ENCODE results near the gene NAP1L4.

The NAP1L4 gene

GRCh38 chr11:2945757-2946287 lies 46.3 kb downstream of the NAP1L4 start:
- Histone ChIP-seq H4K20me1 (ENCODE audit: insufficient read depth, low read length) (no peaks in the 10 kb centered on the region), H3K36me3 (ENCODE audit: insufficient read depth, low read length) (peaks cover 74% of the 10 kb centered on the region), H3K27ac (ENCODE audit: low read depth, low read length, poor library complexity, severe bottlenecking) (no peak overlapping the region), H3K9ac (ENCODE audit: low read length) (no peak overlapping the region), H3K4me1 (ENCODE audit: insufficient read depth, low read length, severe bottlenecking) (peaks cover 9% of the 10 kb centered on the region), H3K79me2 (ENCODE audit: insufficient read depth, low read length) (no peaks in the 10 kb centered on the region), H3K9me3 (ENCODE audit: low read length) (no peaks in the 10 kb centered on the region), H3K9me2 (ENCODE audit: low read depth, low read length) (no peaks in the 10 kb centered on the region), H3K4me3 (ENCODE audit: low read depth, low read length, poor library complexity, severe bottlenecking) (no peak overlapping the region), H3F3A (ENCODE audit: insufficient read depth, low read length) (no peaks in the 10 kb centered on the region), H3K27me3 (ENCODE audit: insufficient read depth, low read length) (no peaks in the 10 kb centered on the region), H2AFZ (ENCODE audit: low read length) (no peak overlapping the region), H3K4me2 (ENCODE audit: low read length) (no peak overlapping the region)
- TF ChIP-seq EZH2 (IDR thresholded peaks at IDR 0.05; ENCODE audit: borderline replicate concordance, low read length) (no peak), CTCF (IDR thresholded peaks at IDR 0.05; ENCODE audit: low read length) (no peak)

GRCh38 chr11:2945031-2945756 lies 46.9 kb downstream of the NAP1L4 start:
- no peak for TF ChIP-seq CTCF (IDR thresholded peaks at IDR 0.05; ENCODE audit: low read length)
- TF ChIP-seq EZH2 (IDR thresholded peaks at IDR 0.05; ENCODE audit: borderline replicate concordance, low read length) = no peak
- Histone ChIP-seq H3K4me1 (ENCODE audit: insufficient read depth, low read length, severe bottlenecking) (peaks cover 9% of the 10 kb centered on the region), H3F3A (ENCODE audit: insufficient read depth, low read length) (no peaks in the 10 kb centered on the region), H3K27me3 (ENCODE audit: insufficient read depth, low read length) (no peaks in the 10 kb centered on the region), H3K4me3 (ENCODE audit: low read depth, low read length, poor library complexity, severe bottlenecking) (no peak overlapping the region), H3K9ac (ENCODE audit: low read length) (no peak overlapping the region), H3K36me3 (ENCODE audit: insufficient read depth, low read length) (peaks cover 68% of the 10 kb centered on the region), H3K9me2 (ENCODE audit: low read depth, low read length) (no peaks in the 10 kb centered on the region), H3K27ac (ENCODE audit: low read depth, low read length, poor library complexity, severe bottlenecking) (no peak overlapping the region), H3K9me3 (ENCODE audit: low read length) (no peaks in the 10 kb centered on the region), H4K20me1 (ENCODE audit: insufficient read depth, low read length) (no peaks in the 10 kb centered on the region), H3K79me2 (ENCODE audit: insufficient read depth, low read length) (no peaks in the 10 kb centered on the region), H3K4me2 (ENCODE audit: low read length) (no peak overlapping the region), H2AFZ (ENCODE audit: low read length) (no peak overlapping the region)

GRCh38 chr11:2944530-2944929 lies 47.6 kb downstream of the NAP1L4 start:
- Histone ChIP-seq H3K4me2 (ENCODE audit: low read length) (no peak overlapping the region), H3K9me3 (ENCODE audit: low read length) (0 out of 2 replicates have a peak, but pooled peaks cover 4% of the 10 kb centered on the region), H3K9ac (ENCODE audit: low read length) (no peak overlapping the region), H3K4me3 (ENCODE audit: low read depth, low read length, poor library complexity, severe bottlenecking) (no peak overlapping the region), H3K27ac (ENCODE audit: low read depth, low read length, poor library complexity, severe bottlenecking) (no peak overlapping the region), H3K27me3 (ENCODE audit: insufficient read depth, low read length) (no peaks in the 10 kb centered on the region), H3K79me2 (ENCODE audit: insufficient read depth, low read length) (no peaks in the 10 kb centered on the region), H3K9me2 (ENCODE audit: low read depth, low read length) (no peaks in the 10 kb centered on the region), H3K36me3 (ENCODE audit: insufficient read depth, low read length) (peaks cover 62% of the 10 kb centered on the region), H3F3A (ENCODE audit: insufficient read depth, low read length) (no peaks in the 10 kb centered on the region), H2AFZ (ENCODE audit: low read length) (no peak overlapping the region), H3K4me1 (ENCODE audit: insufficient read depth, low read length, severe bottlenecking) (peaks cover 9% of the 10 kb centered on the region), H4K20me1 (ENCODE audit: insufficient read depth, low read length) (no peaks in the 10 kb centered on the region)
- TF ChIP-seq EZH2 (IDR thresholded peaks at IDR 0.05; ENCODE audit: borderline replicate concordance, low read length) (no peak), CTCF (IDR thresholded peaks at IDR 0.05; ENCODE audit: low read length) (no peak)

Data from OCI-LY1 (cell line).